Measurements from ENCODE around the gene RPL9. TPM values are rescaled to one million over a fixed set of nuclear protein-coding genes. Genes with fewer than 3 reads are reported as not detected.
"Not testable (repeated sequence)": the region's sequence is repeated elsewhere in the genome, so short reads cannot be mapped to it uniquely, and the experiment has no call there.

RPL9 gene
- total RNA-seq, 1 donor from 2014 or later, result 1,081 TPM

GRCh38 chr4:39469429-39470077 is 10.8 kb upstream of the RPL9 start:
- ATAC-seq (peak; percentile 92), DNase-seq (ENCODE audit: low spot score) (no peak)
- intact Hi-C loops (cut with DNase I), result no loop called here

- intact Hi-C loops (cut with DNase I), result no loop called here
- ATAC-seq (no peak), DNase-seq (ENCODE audit: low spot score) (no peak)
Measured at GRCh38 chr4:39467464-39467863, 8.7 kb upstream of the RPL9 start.

- no peak for ATAC-seq
- no peak for DNase-seq (ENCODE audit: low spot score)
- intact Hi-C loops (cut with DNase I), result no loop called here
Measured at GRCh38 chr4:39466747-39467146, 8.0 kb upstream of the RPL9 start.

- intact Hi-C loops (cut with DNase I), result no loop called here
- ATAC-seq, result no peak
Measured at GRCh38 chr4:39464886-39465501, 6.3 kb upstream of the RPL9 start.

GRCh38 chr4:39458161-39458504 is 589 bp downstream of the RPL9 start:
- DNase-seq (ENCODE audit: low spot score); ATAC-seq; intact Hi-C loops (cut with DNase I): not testable (repeated sequence)

More at GRCh38 chr4:39464886-39465501, 6.3 kb upstream of the RPL9 start:
- no peak for DNase-seq (ENCODE audit: low spot score)

GRCh38 chr4:39456946-39457763 is 1.6 kb downstream of the RPL9 start:
- intact Hi-C loops (cut with DNase I), result no loop called here
- no peak for ATAC-seq
- DNase-seq (ENCODE audit: low spot score), result no peak

- intact Hi-C loops (cut with DNase I), result no loop called here
- ATAC-seq (no peak), DNase-seq (ENCODE audit: low spot score) (no peak)
Measured at GRCh38 chr4:39455486-39455885, 3.2 kb downstream of the RPL9 start.

GRCh38 chr4:39453738-39454137 is 5.0 kb downstream of the RPL9 start:
- intact Hi-C loops (cut with DNase I), result no loop called here
- ATAC-seq (no peak), DNase-seq (ENCODE audit: low spot score) (no peak)

- DNase-seq (ENCODE audit: low spot score) (no peak), ATAC-seq (no peak)
- intact Hi-C loops (cut with DNase I), result no loop called here
Measured at GRCh38 chr4:39452860-39453587, 5.7 kb downstream of the RPL9 start.

- intact Hi-C loops (cut with DNase I), result no loop called here
- ATAC-seq (no peak), DNase-seq (ENCODE audit: low spot score) (no peak)
Measured at GRCh38 chr4:39452153-39452859, 6.4 kb downstream of the RPL9 start.

GRCh38 chr4:39451423-39452023 is 7.2 kb downstream of the RPL9 start:
- ATAC-seq (no peak), DNase-seq (ENCODE audit: low spot score) (no peak)
- intact Hi-C loops (cut with DNase I), result no loop called here

- ATAC-seq, result no peak
- DNase-seq (ENCODE audit: low spot score), result no peak
- intact Hi-C loops (cut with DNase I), result no loop called here
Measured at GRCh38 chr4:39450618-39451017, 8.1 kb downstream of the RPL9 start.

- intact Hi-C loops (cut with DNase I), result no loop called here
- ATAC-seq, result peak; percentile 84
- peak; percentile 70 for DNase-seq (ENCODE audit: low spot score)
Measured at GRCh38 chr4:39446842-39447573, 11.7 kb downstream of the RPL9 start.

- intact Hi-C loops (cut with DNase I), result no loop called here
- no peak for ATAC-seq
- DNase-seq (ENCODE audit: low spot score), result no peak
Measured at GRCh38 chr4:39446483-39446841, 12.3 kb downstream of the RPL9 start.

- ATAC-seq (no peak), DNase-seq (ENCODE audit: low spot score) (no peak)
- intact Hi-C loops (cut with DNase I), result no loop called here
Measured at GRCh38 chr4:39442998-39443397, 15.7 kb downstream of the RPL9 start.

- intact Hi-C loops (cut with DNase I), result no loop called here
- DNase-seq (ENCODE audit: low spot score), result no peak
- no peak for ATAC-seq
Measured at GRCh38 chr4:39441593-39441992, 17.1 kb downstream of the RPL9 start.

- ATAC-seq, result peak; percentile 44
- no peak for DNase-seq (ENCODE audit: low spot score)
- intact Hi-C loops (cut with DNase I), result no loop called here
Measured at GRCh38 chr4:39435659-39436563, 22.8 kb downstream of the RPL9 start.
